IPS-NIHi11 (cell line): ENCODE data around the gene TMEM143.
A peak's percentile ranks its signal among the peaks of the same experiment; 100 is the strongest.
"Not testable (repeated sequence)": the region's sequence is repeated elsewhere in the genome, so short reads cannot be mapped to it uniquely, and the experiment has no call there.

Experiments
- DNase-seq: peaks from one replicate; pipeline ENCODE4 v3.0.0; 2012; ENCODE audit warnings: mixed read lengths, low spot score

Gene TMEM143

DNA sequence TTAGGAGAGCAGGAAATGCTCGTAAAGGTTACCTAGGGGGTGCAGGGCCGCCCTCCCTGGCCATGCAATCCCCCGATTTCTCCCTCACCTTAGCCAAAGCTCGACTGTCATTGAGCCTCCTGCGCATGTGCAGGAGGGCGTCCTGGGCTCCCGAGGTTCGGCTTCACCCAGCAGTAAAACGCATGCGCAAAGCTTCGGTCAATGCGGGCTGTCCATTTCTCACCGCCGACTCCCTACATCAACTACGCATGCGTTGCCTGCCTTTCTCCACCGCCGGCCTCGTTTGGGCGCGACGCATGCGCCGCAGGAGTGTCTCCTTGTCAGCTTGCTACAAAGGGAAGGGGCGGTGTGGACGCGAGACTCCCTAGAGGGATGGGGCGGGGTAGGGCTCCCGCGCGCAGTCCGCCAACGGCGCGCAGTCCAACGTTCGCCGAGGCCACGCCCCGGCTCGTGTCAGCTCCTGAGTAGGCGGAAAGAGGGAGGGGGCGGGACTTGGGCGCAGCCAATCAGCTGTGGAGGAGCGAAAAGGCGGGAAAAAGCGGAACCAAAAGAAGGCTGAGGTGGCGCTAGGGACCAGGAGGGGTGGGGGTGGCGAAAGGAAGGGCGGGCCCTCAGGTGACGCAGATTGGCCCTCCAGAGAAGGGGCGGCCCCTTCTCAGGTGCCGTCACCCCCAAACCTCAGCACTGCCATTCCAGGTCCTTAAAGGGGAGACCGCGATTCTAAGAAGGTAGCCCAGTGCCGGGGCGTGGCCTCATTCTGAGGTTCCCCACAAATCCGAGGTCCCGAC, at the start of gene TMEM143, which contains the start of gene SYNGR4:
Gene TMEM143, minus strand, starts transcription at position 131 of the 788 bp plus-strand sequence. Its CDS starts 20 bp downstream, at position 111.
Gene SYNGR4, plus strand, starts transcription at position 558 of the 788 bp plus-strand sequence. CDS start 1,476 bp downstream, outside the sequence.
- DNase-seq = peak; percentile 93

DNA sequence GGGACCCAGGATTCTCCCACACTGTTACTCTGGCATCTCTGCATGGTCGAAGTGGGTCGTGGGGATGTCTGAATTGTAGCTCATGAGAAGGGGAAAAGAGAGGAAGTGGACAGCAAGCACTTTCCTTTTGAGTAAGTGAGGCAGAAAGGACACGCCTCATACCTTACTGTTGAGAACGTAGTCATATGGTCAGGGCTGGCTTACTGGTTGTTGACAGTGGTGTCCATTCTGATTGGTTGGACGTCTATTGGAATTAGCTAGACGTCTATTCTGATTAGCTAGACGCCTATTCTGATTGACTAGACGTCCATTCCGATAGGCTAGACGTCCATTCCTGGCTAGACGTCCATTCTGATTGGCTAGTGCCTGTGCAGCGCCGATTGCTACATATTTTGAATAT, 42.1 kb upstream of the TMEM143 start:
- DNase-seq = no peak

DNA sequence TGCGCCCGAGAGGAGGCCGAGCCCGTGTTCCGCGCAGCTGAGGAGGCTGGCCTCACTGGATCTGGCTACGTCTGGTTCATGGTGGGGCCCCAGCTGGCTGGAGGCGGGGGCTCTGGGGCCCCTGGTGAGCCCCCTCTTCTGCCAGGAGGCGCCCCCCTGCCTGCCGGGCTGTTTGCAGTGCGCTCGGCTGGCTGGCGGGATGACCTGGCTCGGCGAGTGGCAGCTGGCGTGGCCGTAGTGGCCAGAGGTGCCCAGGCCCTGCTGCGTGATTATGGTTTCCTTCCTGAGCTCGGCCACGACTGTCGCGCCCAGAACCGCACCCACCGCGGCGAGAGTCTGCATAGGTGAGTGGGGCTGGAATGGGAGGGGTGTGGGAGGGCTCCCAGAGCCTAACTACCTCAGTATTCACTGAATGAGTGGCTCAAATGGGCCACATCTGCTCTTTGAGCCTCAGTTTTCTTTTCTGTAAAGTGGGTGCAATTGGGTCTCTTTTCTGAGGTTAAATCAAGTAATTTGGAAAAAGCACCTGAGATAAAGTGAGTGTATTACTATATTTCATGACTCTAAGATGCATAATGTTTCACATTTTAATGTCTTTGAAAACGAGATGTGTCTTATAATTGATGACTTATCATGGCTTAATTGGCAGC, 41.4 kb upstream of the TMEM143 start:
- no peak for DNase-seq

DNA sequence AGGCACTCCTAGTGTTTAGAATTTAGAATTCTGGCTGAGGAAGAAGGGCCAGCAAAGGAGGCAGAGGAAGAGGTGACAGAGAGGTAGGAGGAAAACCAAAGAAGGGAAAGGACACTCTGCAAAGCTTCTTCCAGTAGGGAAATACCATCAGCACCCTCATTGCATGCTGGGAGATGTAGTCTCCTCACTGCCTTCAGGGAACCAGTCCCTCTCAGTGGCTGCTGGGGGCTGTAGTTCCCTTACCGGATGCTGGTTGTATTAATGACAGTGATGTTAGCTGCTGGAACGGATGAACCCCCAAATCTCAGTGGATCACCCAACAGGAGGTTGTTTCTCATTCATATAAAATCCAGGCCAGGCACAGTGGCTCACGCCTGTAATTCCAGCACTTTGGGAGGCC, 39.9 kb upstream of the TMEM143 start:
- DNase-seq = peak; percentile 76

DNA sequence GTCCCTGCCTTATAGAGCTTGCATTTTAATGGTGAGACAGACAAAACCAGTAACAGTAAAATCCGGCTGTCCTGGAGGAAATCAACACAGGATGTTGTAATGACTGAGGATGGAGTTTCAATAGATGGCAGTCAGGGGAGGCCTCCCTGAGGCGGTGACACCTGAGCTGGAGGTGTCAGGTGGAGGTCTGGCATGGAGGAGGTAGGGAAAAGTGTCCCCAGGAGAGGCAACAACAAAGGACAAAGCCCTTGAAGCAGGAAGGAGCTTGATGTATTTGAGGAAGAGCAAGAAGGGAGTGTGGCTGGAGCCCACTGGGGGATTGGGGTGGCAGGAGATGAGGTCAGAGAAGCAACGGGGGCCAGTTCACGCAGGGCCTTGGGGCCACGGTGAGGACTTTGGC, 37.5 kb upstream of the TMEM143 start:
- no peak for DNase-seq

DNA sequence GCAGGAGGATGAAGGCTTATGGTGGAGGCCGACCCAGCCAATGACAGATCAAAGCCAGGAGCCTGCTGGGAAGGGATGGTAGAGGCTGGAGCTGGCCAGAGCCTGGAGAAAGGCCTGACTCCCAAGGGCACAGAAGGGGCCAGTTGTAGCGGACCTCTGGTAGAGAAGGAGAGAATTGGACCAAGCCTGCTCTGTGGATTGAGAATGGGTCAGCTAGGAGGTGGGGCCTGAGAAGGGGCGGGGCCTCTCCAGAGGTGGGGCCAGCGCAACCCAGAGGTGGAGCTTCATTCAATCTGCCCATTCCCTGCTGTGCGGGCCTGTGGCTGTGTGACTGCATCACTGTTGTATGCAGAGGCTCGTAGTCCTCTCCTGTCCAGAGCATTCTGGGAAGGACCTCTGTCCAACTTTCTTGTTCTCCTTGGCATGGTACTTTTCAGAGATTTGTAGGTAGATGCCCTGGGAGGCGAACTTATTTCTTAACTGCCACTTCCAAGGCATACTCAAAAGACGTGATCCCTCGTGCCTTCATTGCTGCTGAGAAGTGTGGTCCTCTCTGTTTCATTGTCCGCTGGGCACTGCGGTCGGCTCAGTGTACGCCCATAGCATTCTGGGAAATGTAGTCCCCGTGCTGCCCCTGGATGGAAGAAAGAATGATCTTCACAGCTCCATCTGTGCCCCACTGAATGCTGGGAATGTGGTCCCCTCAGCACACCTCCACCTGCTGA, 36.4 kb upstream of the TMEM143 start:
- DNase-seq = peak; percentile 61

DNA sequence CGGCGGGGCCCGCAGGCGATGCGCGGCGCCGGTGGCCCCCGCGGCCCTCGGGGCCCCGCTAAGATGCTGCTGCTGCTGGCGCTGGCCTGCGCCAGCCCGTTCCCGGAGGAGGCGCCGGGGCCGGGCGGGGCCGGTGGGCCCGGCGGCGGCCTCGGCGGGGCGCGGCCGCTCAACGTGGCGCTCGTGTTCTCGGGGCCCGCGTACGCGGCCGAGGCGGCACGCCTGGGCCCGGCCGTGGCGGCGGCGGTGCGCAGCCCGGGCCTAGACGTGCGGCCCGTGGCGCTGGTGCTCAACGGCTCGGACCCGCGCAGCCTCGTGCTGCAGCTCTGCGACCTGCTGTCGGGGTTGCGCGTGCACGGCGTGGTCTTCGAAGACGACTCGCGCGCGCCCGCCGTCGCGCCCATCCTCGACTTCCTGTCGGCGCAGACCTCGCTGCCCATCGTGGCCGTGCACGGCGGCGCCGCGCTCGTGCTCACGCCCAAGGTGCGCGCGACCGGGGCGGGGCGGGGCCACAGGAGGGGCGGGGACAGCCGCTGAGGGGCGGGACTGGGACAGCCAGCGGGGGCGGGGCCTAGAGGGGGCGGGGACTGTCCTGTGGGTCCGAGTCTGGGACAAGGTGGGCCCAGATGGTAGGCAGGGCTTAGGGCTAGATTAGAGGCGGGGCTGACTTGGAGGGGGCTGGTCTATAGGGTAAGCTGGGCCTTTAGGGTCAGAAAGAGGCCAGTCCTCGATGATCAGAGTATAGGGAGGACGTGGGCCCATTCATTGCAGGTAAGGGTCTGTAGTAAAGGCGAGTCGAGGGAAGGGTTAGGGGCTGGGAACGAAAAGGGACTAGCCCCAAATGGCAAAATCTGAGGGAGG, 34.9 kb upstream of the TMEM143 start:
- peak; percentile 89 for DNase-seq

DNA sequence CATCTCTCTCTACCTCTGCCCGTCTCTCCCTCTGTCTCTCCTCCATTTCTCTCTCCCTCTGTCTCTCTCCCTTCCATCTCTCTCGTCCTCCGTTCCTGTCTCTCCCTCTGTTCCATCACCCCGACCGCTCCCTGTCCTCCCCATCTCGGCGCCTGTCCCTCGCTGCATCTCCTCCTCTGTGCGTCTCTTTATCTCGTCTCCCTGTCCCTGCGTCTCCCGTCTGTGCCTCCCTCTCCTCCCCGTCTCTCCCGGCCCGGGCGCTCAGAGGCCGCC, 34.3 kb upstream of the TMEM143 start:
- no peak for DNase-seq

DNA sequence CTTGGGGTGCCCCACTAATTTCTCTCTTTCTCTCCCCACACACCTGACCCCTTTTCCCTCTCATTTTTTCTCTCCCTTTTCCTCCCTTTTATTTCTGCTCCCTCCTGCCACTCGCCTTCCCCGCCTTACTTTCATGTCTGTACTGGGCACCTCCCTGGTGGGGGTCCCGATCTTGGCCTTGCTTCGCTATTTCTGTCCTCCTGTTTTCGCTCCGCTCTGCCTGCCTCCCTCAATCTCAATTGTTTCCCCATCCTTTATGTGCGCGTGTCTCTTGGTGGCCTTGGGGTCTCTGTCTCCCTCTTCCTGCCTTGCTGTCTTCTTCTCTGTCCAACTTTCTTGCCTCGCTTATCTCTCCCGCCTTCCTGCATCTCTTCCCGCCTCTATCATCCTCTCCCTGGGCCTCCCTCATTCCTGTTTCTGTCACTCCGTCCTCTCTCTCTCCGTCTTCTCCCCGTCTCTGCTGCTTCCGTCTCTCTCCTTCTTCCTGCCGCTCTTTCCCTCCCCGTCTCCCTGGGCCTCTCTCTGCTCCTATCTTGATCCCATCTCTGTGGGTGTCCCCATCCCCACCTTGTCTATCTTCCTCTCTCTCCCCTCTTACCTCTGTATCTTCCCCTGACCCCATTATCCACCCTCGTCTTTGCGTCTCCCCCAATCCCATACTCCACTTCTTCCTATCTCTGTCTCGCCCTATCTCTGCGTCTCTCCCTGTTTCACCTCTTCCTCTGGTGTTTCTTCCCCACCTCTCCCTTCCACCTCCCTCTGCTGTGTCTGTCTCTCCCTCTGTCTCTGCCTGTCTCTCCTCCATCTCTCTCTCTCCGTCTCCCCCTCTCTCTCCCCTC, 33.7 kb upstream of the TMEM143 start:
- DNase-seq = no peak

DNA sequence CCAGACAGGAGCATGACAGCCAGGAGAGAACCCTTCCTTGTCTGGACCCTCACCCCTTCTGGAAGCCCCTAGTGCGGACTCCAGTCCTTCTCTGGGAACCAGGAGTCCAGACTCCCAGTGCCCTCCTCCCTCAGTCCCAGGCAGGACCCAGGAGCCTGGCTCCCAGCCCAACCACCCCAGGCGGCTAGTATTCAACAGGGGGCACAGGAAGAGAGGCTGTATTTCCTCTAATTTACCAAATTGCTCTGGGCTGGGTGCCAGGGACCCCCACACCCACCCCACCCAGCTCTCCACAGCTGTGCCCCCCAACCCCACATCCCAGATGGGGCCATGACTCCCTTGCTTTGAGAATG, 33.1 kb upstream of the TMEM143 start:
- no peak for DNase-seq

DNA sequence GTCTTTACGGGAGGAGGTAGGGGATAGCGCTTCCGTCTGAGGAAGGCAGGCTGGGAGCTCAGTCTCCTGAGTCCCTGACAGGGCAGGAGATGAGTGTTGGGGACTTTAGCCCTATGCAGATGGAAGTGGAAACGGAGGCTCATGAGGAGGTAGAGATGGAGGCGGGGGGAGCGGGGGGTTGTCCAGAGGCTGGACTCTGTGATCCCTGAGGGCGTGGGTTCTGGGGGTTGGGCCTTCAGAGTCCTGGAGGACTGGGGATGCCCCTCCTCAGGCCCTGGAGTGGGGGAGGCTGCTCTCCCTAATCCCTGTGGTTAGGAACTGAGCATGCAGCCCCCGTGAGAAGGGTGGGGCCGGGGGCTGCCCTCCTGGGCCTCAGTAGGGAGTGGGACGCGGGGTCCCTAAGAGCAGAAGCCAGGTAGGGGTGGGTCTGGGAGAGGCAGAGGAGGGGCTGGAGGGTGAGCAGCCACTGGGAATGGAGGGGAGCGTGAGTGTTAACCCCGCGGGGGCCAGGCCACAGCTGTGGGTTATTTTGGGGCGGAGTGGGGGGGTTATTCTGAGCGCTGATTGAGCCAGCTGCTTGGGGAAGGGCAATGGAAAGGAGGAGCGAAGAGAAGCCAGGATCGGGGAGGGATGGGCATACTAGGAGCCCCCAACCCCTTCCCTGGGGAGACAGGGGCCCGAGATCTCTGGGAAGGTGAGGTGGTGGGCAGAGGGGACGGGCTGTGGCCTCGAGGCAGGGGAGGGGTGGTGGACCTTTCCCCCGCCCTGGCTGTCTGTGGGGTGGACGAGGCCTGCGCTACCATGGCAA, 32.5 kb upstream of the TMEM143 start:
- no peak for DNase-seq

DNA sequence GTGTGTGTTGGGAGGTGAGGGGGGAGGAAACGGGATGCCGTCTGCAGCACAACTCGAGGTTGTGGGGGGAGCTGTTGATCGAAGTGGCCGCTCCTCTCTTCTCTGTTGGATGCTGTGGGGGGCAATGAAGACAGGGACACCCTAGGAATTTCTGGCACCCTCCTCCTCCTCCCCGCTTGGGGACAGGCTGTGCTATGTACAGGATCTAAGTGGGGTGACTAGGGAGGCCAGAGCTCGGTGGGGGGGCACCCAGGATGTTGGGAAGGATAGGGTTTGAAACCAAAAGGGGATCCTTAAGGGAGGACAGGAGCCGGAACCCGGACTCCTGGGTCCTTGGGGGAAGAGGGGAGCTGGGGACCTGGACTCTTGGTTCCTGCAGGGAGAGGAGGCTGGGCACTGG, 31.8 kb upstream of the TMEM143 start:
- no peak for DNase-seq

DNA sequence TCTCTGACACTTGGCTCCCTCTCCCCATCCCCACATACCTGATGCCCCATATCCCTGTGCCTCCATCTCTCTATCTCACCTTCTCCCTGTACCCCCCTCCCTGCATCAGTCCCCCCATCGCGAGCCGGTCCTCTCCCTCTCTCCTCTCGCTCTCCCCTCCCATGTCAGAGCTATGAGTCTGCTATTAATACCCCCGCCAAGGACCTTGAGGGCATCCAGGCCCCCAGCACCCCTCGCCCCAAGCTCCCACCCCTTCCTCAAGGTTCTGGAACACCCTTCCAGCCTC, 31.4 kb upstream of the TMEM143 start:
- DNase-seq = no peak

DNA sequence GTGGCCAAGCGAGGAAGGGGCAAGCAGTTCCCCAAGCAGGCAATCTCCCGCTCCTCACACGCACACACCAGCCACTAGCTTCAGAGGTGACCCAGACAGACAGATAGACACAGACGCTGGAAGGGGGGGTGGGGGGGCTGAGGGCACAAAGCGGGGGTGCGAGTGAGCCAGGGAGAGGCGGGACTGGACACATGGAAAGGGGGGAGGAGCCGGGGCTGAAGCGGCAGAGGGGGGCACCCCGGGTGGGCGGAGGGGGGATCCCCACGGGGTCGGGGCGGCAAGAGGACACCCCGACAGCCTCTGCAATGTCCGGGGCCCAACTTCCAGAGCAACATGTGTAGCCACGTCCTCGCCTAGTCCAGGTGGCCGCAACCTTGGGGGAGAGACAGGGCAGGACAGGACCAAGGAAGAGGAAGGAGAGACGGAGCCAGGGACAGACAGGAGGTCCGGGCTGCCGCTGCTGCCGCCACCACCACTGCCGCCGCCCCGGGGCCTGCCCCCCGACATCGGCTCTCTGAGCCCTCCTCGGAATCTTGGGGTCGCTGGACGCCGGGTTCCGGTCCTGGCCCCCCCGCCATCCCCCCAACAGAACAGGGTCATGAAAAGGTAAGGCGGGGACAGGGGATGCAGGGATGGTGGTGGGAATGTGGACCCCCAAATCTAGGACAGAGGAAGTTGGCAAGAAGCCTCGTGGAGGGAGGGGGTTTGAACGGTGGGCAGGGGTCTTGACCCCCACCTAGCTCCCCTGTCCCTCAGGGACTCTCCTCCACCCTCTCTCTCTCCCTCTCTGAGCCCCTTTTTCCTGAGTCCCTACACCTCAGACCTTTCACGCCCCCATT, 30.8 kb upstream of the TMEM143 start:
- no peak for DNase-seq

DNA sequence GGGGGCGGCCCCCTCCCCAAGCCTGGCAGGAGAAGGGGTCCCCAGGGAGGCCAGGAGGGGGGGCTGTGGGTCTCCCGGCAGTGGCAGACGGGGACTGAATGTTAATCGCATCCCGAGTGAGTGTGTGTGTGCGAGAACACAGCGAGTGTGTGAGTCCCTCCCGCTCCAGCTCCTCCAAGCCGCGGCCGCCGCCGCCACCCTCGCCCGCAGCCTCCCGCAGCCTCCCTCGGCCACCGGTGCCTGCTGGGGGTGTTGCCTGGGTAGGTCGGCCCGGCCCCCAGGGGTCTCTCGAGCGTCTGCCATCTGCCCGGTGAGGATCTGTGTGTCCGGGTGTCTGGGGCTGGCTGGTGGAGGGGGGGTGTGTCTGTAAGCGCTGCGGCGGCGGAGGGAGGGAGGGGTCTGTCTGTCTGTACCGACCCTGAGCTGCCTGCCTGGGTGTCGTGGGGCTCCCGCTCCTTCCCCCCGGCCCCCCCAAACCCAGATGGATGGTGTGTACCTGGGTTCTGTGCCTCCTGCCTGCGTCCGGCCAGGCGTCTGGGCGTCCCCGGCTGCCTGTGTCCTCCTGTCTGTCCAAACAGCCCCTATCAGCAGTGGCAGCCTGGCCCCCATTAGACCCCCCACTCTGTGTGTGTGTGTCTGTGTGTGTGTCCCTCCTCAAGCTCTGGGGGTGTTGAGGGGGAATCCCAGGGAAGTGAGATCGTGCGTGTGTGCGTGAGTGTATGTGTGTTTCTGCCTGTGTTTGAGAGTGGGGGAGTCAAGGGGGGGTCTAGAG, 30.0 kb upstream of the TMEM143 start, which contains the start of gene GRIN2D:
Gene GRIN2D, plus strand, starts transcription at position 110 of the 772 bp plus-strand sequence. CDS start 4,725 bp downstream, outside the sequence.
- DNase-seq = no peak

DNA sequence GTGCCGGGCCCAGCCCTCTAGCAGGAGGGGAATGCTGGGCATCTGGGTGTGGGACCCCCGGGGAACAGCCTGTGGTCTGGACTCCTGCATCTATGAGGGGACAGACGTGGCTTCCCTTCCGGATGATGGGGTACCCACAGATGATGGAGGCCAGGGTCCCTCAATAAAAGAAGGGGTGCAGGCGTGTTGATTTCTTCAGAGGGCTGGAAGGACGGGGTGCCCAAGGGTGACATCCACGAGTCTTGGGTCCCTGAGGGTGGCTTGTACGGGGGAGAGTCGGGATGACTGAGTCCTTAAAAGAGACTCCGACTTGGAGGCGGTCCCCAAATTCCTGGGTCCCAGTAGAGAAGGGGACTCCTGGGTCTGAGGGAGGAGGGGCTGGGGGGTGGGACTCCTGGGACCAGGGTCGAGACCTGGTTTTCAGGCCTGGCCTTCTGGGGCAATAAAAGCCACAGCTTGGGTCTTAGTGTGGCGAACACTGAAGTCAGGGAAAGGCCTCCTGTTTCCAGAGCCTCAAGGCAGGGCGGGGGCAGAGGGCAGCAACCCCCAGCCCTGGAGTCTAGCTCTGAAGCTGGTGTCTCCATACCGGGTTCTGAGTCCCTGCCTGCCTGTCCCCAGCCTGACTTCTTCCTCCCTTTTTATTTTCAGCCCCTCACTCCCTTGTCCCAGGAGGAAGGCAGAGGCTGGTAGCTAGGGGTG, 29.3 kb upstream of the TMEM143 start:
- no peak for DNase-seq

DNA sequence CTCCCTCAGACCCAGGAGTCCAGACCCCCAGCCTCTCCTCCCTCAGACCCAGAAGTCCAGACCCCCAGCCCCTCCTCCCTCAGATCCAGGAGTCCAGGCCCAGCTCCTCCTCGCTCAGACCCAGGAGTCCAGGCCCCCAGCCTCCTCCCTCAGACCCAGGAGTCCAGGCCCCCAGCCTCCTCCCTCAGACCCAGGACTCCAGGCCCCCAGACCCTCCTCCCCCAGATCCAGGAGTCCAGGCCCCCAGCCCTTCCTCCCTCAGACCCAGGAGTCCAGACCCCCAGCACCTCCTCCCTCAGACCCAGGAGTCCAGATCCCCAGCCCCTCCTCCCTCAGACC, 28.2 kb upstream of the TMEM143 start:
- DNase-seq = not testable (repeated sequence)
